Body of pancreas (tissue), 4 donors: Measurements from ENCODE around the gene MB21D2. TPM values are rescaled to one million over a fixed set of nuclear protein-coding genes. Genes with fewer than 3 reads are reported as not detected.

Experiments
- ATAC-seq: fragments of 150-250 bp; one replicate; pipeline ENCODE4 v1.9.1; 2016
- DNase-seq, 4 donors: peaks; one replicate each; pipeline ENCODE4 v3.0.0-alpha.2; 2019
- H3K27ac ChIP-seq, 4 donors: fragments of 200-600 bp; sonication (generic); 1 replicate in 3 of 4; 2 replicates in 1 of 4; pipeline versions ENCODE4 v1.5.1 to v1.6.1; 2016 to 2019; ENCODE audit warnings: mild to moderate bottlenecking in 1 of 4, mixed read lengths in 1 of 4, moderate library complexity in 1 of 4
- H3K27me3 ChIP-seq, 2 donors: fragments of 200-600 bp; sonication (generic); one replicate each; pipeline ENCODE4 v1.6.0; 2016; ENCODE audit warnings: mild to moderate bottlenecking in 1 of 2
- H3K36me3 ChIP-seq, 2 donors: fragments of 200-600 bp; sonication (generic); replicated peaks in 1 of 2; 2 replicates each; pipeline ENCODE4 v1.5.1; 2016; ENCODE audit warnings: low read depth in 2 of 2; ENCODE audit not compliant: insufficient read depth in 1 of 2
- H3K4me1 ChIP-seq: fragments of 200-600 bp; sonication (generic); one replicate; pipeline ENCODE4 v1.6.0; 2016
- H3K4me3 ChIP-seq, 2 donors: fragments of 200-600 bp; sonication (generic); 1 replicate in 1 of 2; 2 replicates in 1 of 2; pipeline ENCODE4 v1.5.1; 2016 to 2019
- H3K9me3 ChIP-seq, 3 donors: fragments of 200-600 bp; sonication (generic); 1 replicate in 2 of 3; 2 replicates in 1 of 3; pipeline ENCODE4 v1.5.1; 2016
- POLR2A ChIP-seq, 3 donors: fragments of 450-650 bp; IDR thresholded peaks; one replicate each; pipeline ENCODE4 v1.6.1; 2016; ENCODE audit warnings: antibody characterized with exemption in 3 of 3, mild to moderate bottlenecking in 2 of 3
- WGBS, 2 donors: methylation state at CpG; one replicate each; pipeline ENCODE4 v1.1.5; 2017; 5-methylcytosine and 5-hydroxymethylcytosine counted together
- intact Hi-C: fragments of 100-400 bp; cut with DNase I; formaldehyde crosslinking; loops from one replicate; pipeline ENCODE4 v1.15.1; 2023
- total RNA-seq, 2 donors: library from RNA; depleted of rRNA; stranded (reverse); fragments of >200 nt; gene quantifications; one replicate each; pipeline ENCODE4 v1.1.0, GENCODE V29; 2016
- TF ChIP-seq, protein P1 (sequence below), 7 experiments: fragments of 450-650 bp in 4 of 7; fragments of 200-600 bp in 3 of 7; sonication (generic) in 3 of 7; IDR thresholded peaks; one replicate each; pipeline ENCODE4 v1.5.1; 2016 to 2019; ENCODE audit warnings: antibody characterized with exemption in 7 of 7

The MB21D2 gene
- total RNA-seq, 2 donors from 2014 or later: 0.66 to 1.8 TPM

DNA sequence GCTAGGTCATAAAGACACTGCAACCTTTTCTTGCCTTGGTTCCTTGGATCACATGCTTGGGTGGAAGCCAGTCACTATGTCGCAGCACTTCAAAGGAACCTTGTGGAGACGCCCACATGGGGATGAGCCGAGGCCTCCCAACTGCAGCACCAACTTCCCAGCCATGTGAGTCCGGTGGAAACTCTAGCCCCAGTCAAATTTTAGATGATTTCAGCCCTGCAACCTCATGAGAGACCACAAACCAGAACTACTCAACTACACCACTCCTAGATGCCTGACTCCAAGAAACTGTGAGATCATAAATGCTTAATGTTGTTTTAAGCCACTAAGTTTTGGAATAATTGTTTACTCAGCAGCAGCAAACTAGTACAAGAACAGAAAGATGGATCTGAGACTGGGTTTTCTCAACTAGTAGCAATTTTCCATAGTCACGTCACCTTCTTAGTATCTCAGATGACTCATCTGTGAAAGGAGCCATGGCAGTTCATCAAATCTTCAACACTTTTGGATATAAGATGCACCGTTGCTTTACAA lies 86.5 kb downstream of the MB21D2 start:
- DNase-seq (no peak), ATAC-seq (no peak)
- Histone ChIP-seq H3K27ac (no peak overlapping the region), H3K27me3 (no peaks in the 10 kb centered on the region), H3K4me1 (no peaks in the 10 kb centered on the region), H3K36me3 (no peaks in the 10 kb centered on the region), H3K4me3 (no peak overlapping the region), H3K9me3 (no peaks in the 10 kb centered on the region)
- TF ChIP-seq, protein P1, sequence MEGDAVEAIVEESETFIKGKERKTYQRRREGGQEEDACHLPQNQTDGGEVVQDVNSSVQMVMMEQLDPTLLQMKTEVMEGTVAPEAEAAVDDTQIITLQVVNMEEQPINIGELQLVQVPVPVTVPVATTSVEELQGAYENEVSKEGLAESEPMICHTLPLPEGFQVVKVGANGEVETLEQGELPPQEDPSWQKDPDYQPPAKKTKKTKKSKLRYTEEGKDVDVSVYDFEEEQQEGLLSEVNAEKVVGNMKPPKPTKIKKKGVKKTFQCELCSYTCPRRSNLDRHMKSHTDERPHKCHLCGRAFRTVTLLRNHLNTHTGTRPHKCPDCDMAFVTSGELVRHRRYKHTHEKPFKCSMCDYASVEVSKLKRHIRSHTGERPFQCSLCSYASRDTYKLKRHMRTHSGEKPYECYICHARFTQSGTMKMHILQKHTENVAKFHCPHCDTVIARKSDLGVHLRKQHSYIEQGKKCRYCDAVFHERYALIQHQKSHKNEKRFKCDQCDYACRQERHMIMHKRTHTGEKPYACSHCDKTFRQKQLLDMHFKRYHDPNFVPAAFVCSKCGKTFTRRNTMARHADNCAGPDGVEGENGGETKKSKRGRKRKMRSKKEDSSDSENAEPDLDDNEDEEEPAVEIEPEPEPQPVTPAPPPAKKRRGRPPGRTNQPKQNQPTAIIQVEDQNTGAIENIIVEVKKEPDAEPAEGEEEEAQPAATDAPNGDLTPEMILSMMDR (IDR thresholded peaks at IDR 0.05): no peak
- TF ChIP-seq POLR2A (IDR thresholded peaks at IDR 0.05): no peak
- intact Hi-C loops: no loop called here
- WGBS, 2 donors: 76 to 90% methylated on average over 4 to 6 of the region's 6 CpGs

DNA sequence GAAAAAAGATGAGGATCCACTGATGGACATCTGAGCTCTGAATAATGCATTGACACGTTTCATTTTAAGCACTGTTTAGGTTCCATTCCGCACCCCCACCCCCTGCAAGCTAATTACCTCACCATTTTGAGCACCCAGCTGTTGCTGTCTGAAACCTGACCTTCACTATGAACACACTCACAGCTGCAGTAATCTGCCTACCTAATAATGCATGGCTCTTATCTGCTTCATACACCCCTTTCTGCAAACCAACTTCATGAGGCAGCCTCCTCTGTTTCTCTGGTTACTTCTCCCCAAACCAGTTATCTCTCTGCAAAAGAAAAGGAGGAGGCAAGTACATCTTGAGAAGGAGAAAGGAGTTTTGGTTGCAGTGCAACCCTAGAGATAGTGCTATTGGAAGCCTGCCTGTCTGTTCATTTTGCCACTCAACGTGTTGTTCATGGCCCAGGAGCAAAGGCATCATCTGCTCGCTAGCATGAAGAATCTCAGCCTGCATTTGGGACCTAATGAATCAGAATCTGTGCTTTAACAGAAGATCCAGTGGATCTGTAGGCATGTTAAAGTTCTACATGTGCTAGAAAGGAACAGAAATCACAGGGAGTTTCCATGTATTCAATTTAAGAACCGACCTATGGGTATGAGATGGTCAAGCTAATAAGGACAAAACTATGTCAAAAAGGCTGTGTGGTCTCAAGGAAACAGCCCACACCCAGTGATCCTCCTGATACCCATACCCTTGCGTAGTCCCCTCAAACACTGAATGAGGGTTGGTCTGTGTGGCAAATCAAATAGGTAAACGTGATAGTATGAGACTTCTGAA lies 87.2 kb downstream of the MB21D2 start:
- 72 to 86% methylated on average over 6 to 7 of the region's 7 CpGs for WGBS, 2 donors
- H3K9me3 ChIP-seq: no peaks in the 10 kb centered on the region
- H3K27ac ChIP-seq: no peak overlapping the region
- intact Hi-C loops: no loop called here
- no peak for ATAC-seq
- peaks cover 6% of the 10 kb centered on the region for H3K4me1 ChIP-seq
- no peak for DNase-seq
- no peak overlapping the region for H3K4me3 ChIP-seq
- no peak for TF ChIP-seq POLR2A (IDR thresholded peaks at IDR 0.05)
- TF ChIP-seq, protein P1 (IDR thresholded peaks at IDR 0.05): no peak
- no peaks in the 10 kb centered on the region for H3K27me3 ChIP-seq
- no peaks in the 10 kb centered on the region for H3K36me3 ChIP-seq

DNA sequence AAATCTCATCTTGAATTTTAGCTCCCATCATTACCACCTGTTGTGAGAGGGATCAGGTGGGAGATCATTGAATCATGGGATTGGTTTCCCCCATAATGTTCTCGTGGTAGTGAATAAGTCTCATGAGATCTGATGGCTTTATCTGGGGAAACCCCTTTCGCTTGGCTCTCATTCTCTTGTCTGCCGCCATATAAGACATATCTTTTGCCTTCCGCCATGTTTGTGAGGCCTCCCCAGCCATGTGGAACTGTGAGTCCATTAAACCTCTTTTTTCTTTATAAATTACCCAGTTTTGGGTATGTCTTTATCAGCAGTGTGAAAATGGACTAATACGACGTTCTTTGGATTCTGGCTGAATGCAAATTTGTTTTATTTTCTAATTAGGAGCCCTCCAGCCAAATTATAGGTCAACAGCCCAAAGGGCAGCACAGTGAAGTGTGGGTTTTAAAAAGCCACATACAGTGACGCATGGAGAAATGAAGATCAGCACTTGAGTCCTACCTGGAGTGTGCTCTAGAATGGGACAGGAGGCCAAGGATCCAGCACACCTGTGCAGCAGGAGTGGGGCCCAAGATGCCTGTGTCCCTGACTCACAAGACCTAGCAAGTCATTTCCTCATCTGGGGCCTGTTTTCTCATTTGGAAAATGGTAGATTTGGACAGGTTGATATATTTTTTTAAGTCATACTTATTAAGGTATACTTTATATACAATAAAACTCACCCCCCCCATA lies 89.6 kb downstream of the MB21D2 start:
- no peak for ATAC-seq
- Histone ChIP-seq H3K36me3 (no peaks in the 10 kb centered on the region), H3K9me3 (no peaks in the 10 kb centered on the region), H3K27ac (no peak overlapping the region), H3K4me3 (no peak overlapping the region), H3K27me3 (no peaks in the 10 kb centered on the region), H3K4me1 (peaks cover 12% of the 10 kb centered on the region)
- TF ChIP-seq, protein P1 (IDR thresholded peaks at IDR 0.05): no peak
- no peak for TF ChIP-seq POLR2A (IDR thresholded peaks at IDR 0.05)
- WGBS, 2 donors: 92 to 93% methylated on average over 7 of the region's 7 CpGs
- no peak for DNase-seq
- intact Hi-C loops: no loop called here

DNA sequence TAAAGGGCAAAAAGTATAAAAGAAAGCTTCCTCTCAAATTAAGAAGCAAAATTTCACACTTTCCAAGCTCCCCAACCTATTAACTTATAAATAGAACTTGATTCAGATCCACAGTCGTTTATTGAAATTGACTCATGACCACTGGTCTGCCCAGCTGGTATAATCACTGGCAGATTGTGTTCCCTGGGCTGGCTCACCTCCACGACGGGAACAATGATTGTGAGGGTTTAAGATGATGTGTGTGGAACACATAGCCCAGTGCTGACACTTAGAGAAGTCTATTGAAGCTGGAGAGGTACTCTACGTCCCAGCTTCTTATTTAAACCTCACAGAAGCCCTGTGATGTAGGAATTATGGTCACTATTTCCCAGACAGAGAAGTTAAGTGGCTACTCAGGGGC lies 90.4 kb downstream of the MB21D2 start:
- no peak for DNase-seq
- no peak overlapping the region for H3K27ac ChIP-seq
- no peaks in the 10 kb centered on the region for H3K36me3 ChIP-seq
- no peaks in the 10 kb centered on the region for H3K9me3 ChIP-seq
- TF ChIP-seq, protein P1 (IDR thresholded peaks at IDR 0.05): no peak
- no peak for TF ChIP-seq POLR2A (IDR thresholded peaks at IDR 0.05)
- peaks cover 12% of the 10 kb centered on the region for H3K4me1 ChIP-seq
- H3K27me3 ChIP-seq: no peaks in the 10 kb centered on the region
- WGBS, 2 donors: 69 to 82% methylated on average over 4 of the region's 4 CpGs
- no peak for ATAC-seq
- no peak overlapping the region for H3K4me3 ChIP-seq
- intact Hi-C loops: no loop called here
